Umbilical cord (tissue), 2 donors: ENCODE measurements around the gene CORO7. TPM values are rescaled to one million over a fixed set of nuclear protein-coding genes. Genes with fewer than 3 reads are reported as not detected.
"Not testable (repeated sequence)": the region's sequence is repeated elsewhere in the genome, so short reads cannot be mapped to it uniquely, and the experiment has no call there.

Experiments used
- DNase-seq: peaks from one replicate; pipeline ENCODE4 v3.0.0-alpha.2; 2015; ENCODE audit warnings: low spot score
- total RNA-seq: library from RNA; depleted of rRNA; stranded (reverse); fragments of >200 nt; gene quantifications from one replicate; pipeline ENCODE4 v1.2.3, GENCODE V29; 2014; ENCODE audit warnings: low replicate concordance; ENCODE audit not compliant: insufficient read depth

The CORO7 gene
- total RNA-seq, 1 donor from 2014 or later = 53.2 TPM

- no peak for DNase-seq
Measured at GRCh38 chr16:4338712-4339299, 77.6 kb downstream of the CORO7 start.

GRCh38 chr16:4338125-4338582 lies 78.2 kb downstream of the CORO7 start:
- DNase-seq = no peak

- DNase-seq = no peak
Measured at GRCh38 chr16:4337540-4338088, 78.8 kb downstream of the CORO7 start.

GRCh38 chr16:4336701-4337539 lies 79.5 kb downstream of the CORO7 start:
- no peak for DNase-seq

- no peak for DNase-seq
Measured at GRCh38 chr16:4334724-4335495, 81.5 kb downstream of the CORO7 start.

GRCh38 chr16:4333714-4334113 lies 82.7 kb downstream of the CORO7 start:
- DNase-seq = not testable (repeated sequence)

GRCh38 chr16:4333308-4333638 lies 83.1 kb downstream of the CORO7 start:
- DNase-seq = no peak

- no peak for DNase-seq
Measured at GRCh38 chr16:4332623-4333307, 83.6 kb downstream of the CORO7 start.

- no peak for DNase-seq
Measured at GRCh38 chr16:4332083-4332482, 84.3 kb downstream of the CORO7 start.

- DNase-seq = peak; percentile 60
Measured at GRCh38 chr16:4330277-4330874, 86.0 kb downstream of the CORO7 start.

- no peak for DNase-seq
Measured at GRCh38 chr16:4328782-4329775, 87.3 kb downstream of the CORO7 start.

GRCh38 chr16:4328046-4328781 lies 88.2 kb downstream of the CORO7 start:
- DNase-seq = peak; percentile 92

GRCh38 chr16:4327386-4328045 lies 88.9 kb downstream of the CORO7 start:
- DNase-seq = no peak

- DNase-seq = no peak
Measured at GRCh38 chr16:4325253-4325758, 91.1 kb downstream of the CORO7 start.

- peak; percentile 81 for DNase-seq
Measured at GRCh38 chr16:4324492-4325252, 91.7 kb downstream of the CORO7 start.

GRCh38 chr16:4323845-4324488 lies 92.4 kb downstream of the CORO7 start:
- peak; percentile 90 for DNase-seq
